Measurements from ENCODE around the gene RPP21.

RPP21 gene

DNA sequence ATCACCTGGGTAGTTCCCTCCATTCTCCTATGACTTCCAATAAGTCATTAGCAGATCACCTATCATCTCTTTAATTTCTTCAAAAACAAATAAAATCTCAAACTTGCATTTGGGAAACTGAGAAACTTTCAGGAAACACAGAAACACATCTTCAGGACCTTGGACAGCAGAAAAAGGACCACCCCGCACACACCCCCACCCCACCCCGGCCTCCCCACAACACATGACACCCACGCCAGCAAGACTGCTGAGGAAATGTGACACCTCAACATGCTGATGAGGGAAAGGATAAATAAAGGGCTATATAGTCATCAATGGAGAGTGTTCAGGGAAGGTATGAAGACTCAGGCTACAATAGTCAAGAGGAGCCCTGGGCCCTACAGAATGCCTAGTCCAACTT is 33.9 kb upstream of the RPP21 start:
- Histone ChIP-seq H2AFZ (ENCODE audit: low read depth, low read length, severe bottlenecking) (no peak overlapping the region), H3K27ac (ENCODE audit: low read depth, low read length) (no peak overlapping the region), H3K4me3 (ENCODE audit: insufficient read depth, low read length, poor library complexity, severe bottlenecking) (no peak overlapping the region), H3K9me3 (ENCODE audit: insufficient read depth, low read length) (no peaks in the 10 kb centered on the region), H3K79me2 (ENCODE audit: insufficient read depth, low read length) (peaks cover 91% of the 10 kb centered on the region), H3K36me3 (ENCODE audit: low read length) (peaks cover 38% of the 10 kb centered on the region; the same call in 1 of the 2 replicates), H3K4me2 (ENCODE audit: low read depth, low read length, poor library complexity, severe bottlenecking) (no peak overlapping the region), H3K27me3 (ENCODE audit: low read length) (no peaks in the 10 kb centered on the region), H3K9ac (ENCODE audit: low read length) (no peak overlapping the region), H3K9me2 (replicated peaks; ENCODE audit: insufficient read depth, low read length) (no peaks in the 10 kb centered on the region), H4K20me1 (ENCODE audit: low read depth, low read length) (peaks cover 15% of the 10 kb centered on the region), H3F3A (ENCODE audit: insufficient read depth) (no peaks in the 10 kb centered on the region)
- no peak for TF ChIP-seq EZH2phosphoT487 (conservative IDR thresholded peaks at IDR 0.05; ENCODE audit: low read length)
- TF ChIP-seq, protein P1, sequence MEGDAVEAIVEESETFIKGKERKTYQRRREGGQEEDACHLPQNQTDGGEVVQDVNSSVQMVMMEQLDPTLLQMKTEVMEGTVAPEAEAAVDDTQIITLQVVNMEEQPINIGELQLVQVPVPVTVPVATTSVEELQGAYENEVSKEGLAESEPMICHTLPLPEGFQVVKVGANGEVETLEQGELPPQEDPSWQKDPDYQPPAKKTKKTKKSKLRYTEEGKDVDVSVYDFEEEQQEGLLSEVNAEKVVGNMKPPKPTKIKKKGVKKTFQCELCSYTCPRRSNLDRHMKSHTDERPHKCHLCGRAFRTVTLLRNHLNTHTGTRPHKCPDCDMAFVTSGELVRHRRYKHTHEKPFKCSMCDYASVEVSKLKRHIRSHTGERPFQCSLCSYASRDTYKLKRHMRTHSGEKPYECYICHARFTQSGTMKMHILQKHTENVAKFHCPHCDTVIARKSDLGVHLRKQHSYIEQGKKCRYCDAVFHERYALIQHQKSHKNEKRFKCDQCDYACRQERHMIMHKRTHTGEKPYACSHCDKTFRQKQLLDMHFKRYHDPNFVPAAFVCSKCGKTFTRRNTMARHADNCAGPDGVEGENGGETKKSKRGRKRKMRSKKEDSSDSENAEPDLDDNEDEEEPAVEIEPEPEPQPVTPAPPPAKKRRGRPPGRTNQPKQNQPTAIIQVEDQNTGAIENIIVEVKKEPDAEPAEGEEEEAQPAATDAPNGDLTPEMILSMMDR (IDR thresholded peaks at IDR 0.05; ENCODE audit: insufficient read depth, low read length, poor library complexity, severe bottlenecking) = no peak

DNA sequence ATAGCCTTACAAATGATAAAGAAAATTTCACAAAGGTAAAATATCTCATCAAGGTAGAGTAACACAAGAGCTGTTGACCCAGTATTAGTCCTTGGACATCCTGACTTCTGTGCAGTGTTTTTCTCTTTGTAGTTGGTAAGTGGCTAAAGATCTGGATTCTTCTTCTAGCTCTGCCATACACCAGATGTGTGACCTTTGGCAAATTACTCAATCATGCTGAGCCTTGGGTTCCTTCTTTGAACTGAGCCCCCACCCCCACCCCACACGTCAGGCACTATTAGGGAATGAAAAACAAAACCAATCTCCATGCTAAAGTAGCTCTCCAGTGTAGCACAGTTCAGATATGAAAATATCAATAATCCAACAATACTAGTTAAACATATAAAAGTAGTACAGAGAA is 33.3 kb upstream of the RPP21 start:
- H3K79me2 ChIP-seq (ENCODE audit: insufficient read depth, low read length) = peaks cover 91% of the 10 kb centered on the region

DNA sequence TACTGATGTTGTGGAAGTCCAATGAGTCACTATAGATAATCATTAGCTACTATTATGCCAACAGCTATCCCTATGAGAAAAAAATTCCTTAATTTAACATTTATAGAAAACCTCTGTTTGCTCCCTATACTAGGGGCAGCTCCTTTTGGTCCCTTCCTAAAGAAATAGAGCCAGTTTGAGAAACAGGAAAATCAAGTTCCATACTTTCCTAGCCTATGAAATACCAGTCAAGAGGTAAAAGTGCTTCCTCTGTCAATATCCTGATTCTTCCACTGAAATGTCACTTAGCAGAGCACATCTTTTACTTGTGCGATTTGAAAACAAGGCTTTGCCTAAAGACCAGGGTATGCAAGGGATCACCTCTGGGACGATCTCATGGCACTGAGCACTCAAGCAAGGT is 32.7 kb upstream of the RPP21 start:
- H3K9me2 ChIP-seq (replicated peaks; ENCODE audit: insufficient read depth, low read length) = no peaks in the 10 kb centered on the region
- no peak overlapping the region for H3K4me2 ChIP-seq (ENCODE audit: low read depth, low read length, poor library complexity, severe bottlenecking)
- peaks cover 42% of the 10 kb centered on the region; the same call in 1 of the 2 replicates for H3K36me3 ChIP-seq (ENCODE audit: low read length)
- peaks cover 26% of the 10 kb centered on the region for H4K20me1 ChIP-seq (ENCODE audit: low read depth, low read length)
- H3K4me3 ChIP-seq (ENCODE audit: insufficient read depth, low read length, poor library complexity, severe bottlenecking) = no peak overlapping the region
- H3K79me2 ChIP-seq (ENCODE audit: insufficient read depth, low read length) = peaks cover 91% of the 10 kb centered on the region
- no peaks in the 10 kb centered on the region for H3F3A ChIP-seq (ENCODE audit: insufficient read depth)
- H2AFZ ChIP-seq (ENCODE audit: low read depth, low read length, severe bottlenecking) = no peak overlapping the region
- H3K27ac ChIP-seq (ENCODE audit: low read depth, low read length) = no peak overlapping the region
- TF ChIP-seq, protein P1 (IDR thresholded peaks at IDR 0.05; ENCODE audit: insufficient read depth, low read length, poor library complexity, severe bottlenecking) = no peak
- H3K9me3 ChIP-seq (ENCODE audit: insufficient read depth, low read length) = no peaks in the 10 kb centered on the region
- no peak overlapping the region for H3K9ac ChIP-seq (ENCODE audit: low read length)
- no peaks in the 10 kb centered on the region for H3K27me3 ChIP-seq (ENCODE audit: low read length)

More for the DNA sequence above, 33.3 kb upstream of the RPP21 start:
- H3K27ac ChIP-seq (ENCODE audit: low read depth, low read length) = no peak overlapping the region
- no peaks in the 10 kb centered on the region for H3F3A ChIP-seq (ENCODE audit: insufficient read depth)
- H3K36me3 ChIP-seq (ENCODE audit: low read length) = peaks cover 40% of the 10 kb centered on the region; the same call in 1 of the 2 replicates
- TF ChIP-seq, protein P1 (IDR thresholded peaks at IDR 0.05; ENCODE audit: insufficient read depth, low read length, poor library complexity, severe bottlenecking) = no peak
- TF ChIP-seq EZH2phosphoT487 (conservative IDR thresholded peaks at IDR 0.05; ENCODE audit: low read length) = no peak
- no peaks in the 10 kb centered on the region for H3K9me2 ChIP-seq (replicated peaks; ENCODE audit: insufficient read depth, low read length)
- H3K9me3 ChIP-seq (ENCODE audit: insufficient read depth, low read length) = no peaks in the 10 kb centered on the region
- no peak overlapping the region for H2AFZ ChIP-seq (ENCODE audit: low read depth, low read length, severe bottlenecking)
- H3K9ac ChIP-seq (ENCODE audit: low read length) = no peak overlapping the region
- H3K4me2 ChIP-seq (ENCODE audit: low read depth, low read length, poor library complexity, severe bottlenecking) = no peak overlapping the region
- H3K27me3 ChIP-seq (ENCODE audit: low read length) = no peaks in the 10 kb centered on the region
- H4K20me1 ChIP-seq (ENCODE audit: low read depth, low read length) = peaks cover 20% of the 10 kb centered on the region
- H3K4me3 ChIP-seq (ENCODE audit: insufficient read depth, low read length, poor library complexity, severe bottlenecking) = no peak overlapping the region

Measured in SU-DHL-6 (cell line).